ENCODE results near the gene OGG1.
A peak's percentile ranks its signal among the peaks of the same experiment; 100 is the strongest.
"Not testable (repeated sequence)": the region's sequence is repeated elsewhere in the genome, so short reads cannot be mapped to it uniquely, and the experiment has no call there.

OGG1 gene

DNA sequence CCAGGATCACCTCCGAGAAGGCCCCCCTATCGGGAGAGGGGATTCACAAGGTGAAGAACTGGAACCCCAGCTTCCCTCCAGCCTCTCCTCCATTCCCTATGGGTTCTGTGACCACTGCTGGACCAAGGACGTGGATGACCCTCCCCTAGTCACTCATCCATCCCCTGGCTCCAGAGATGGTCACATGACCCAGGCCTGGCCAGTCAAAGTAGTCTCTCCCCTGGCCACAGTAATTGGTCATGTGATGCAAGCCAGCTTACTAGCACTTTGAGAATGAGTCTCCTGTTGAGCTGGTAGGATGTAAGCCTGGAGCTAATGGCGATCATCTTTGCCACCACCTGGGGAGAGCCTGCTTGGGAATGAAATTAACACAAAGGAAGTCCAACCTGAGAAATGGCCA, 16.1 kb downstream of the OGG1 start:
- DNase-seq (ENCODE audit: low spot score): no peak

DNA sequence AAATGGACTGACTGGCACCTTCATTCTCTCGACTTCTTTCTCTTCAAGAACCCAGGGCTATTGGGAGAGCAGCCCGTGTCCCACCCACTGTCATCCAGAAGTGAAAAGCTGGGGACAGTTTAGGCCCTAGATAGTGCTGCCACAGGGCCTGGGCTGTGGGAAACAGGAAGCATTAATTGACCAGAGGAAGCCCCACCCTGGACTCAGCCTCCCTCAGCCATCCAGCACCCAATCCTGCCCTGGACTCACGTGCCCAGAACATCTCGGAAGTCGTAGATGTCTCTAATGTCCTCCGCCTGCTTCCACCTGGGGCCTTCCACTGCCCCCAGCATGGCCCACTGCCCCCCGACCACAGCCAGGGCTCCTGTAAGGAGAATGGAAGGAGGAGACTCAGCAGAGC, 17.7 kb downstream of the OGG1 start:
- DNase-seq (ENCODE audit: low spot score): no peak

DNA sequence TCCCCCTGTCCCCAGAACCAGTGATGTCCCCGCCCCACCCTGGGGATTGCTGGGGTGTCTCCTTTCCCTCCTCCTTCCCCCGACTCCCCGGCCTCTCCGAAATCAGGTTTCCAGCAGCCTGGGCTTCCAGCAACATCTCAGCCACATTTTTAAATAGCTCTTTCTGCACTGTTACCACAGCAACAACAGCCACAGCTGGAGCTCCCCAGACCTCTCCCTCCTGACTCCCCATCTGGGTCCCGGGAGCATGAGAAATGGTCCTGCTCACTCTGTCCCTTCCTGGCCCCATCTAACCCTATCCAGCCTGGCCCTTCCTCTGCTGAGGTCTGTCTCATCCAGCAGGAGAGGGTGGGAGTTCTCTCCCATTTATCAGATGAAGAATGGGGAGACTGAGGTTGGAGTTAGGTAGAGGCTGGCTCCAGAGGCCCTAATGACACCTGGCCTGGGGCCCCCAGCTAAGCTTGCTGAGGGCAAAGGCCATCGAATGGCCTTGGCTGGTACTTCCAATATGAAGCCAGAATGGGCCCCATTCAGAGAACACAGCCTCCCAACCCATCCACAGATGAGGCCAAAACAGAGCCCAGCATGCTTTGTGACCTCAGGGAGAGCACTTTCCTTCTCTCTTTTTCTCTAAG, 18.5 kb downstream of the OGG1 start:
- peak; percentile 37 for DNase-seq (ENCODE audit: low spot score)

DNA sequence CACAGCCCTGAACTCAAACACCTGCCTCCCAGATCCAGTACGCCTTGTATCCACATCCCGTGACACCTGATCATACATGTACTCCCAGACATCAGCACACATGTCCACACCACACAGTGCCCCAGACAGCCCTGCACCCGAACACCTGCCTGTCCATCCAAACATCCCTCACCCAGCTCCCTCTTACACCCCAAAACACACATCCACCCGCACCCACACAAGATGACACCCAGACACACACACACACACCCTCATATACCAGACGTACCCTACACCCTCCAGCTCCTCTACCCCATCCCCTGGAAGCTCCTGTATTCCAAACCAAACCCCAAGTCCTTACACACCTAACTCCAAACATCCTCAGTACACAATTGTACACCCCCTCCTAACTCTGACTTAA, 19.3 kb downstream of the OGG1 start:
- DNase-seq (ENCODE audit: low spot score): no peak

DNA sequence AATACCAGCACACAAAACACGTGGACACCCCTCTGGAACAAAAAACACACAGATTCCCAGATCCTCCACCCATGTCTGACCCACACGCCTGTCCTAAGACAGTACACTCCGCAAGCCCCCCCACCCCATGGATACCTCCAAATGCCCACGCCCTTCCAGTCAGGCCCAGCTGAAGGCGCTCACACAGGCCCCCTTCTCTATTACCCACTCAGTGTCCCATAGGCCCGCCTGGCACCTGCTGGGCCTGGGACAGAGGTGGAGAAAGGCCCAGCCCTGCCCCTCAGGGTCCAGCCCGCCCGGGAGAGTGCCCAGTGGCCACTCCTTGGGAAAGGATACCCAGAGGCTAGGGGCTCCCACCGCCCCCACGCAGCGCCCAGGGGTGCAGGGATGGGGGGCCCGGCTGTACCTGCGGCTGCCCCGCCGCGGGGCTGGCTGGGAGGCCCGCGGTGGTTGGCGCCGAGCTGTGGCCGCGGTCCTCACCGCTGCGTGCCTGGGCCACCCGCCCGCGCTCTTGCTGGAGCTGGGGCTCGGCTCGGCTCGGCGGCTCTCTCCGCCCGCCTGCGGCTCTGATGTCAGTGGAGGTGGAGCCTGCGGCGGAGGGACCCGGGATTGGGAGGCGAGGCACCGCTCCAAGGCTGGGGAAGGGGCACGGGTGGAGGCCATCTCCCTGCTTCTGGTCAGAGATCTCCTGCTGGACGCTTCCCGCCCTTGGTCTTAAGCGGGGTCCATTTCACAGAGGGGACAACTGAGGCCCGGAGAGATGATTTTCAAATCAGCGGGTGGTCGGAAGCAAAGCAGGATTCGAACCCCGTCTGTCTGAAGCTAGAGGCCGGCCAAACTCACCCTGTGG, 19.9 kb downstream of the OGG1 start, which contains the start of gene CAMK1:
Gene CAMK1 (minus strand): TSS at position 522 of the 850 bp plus-strand sequence. CDS start 2,198 bp downstream, outside the sequence.
- DNase-seq (ENCODE audit: low spot score): peak; percentile 92

DNA sequence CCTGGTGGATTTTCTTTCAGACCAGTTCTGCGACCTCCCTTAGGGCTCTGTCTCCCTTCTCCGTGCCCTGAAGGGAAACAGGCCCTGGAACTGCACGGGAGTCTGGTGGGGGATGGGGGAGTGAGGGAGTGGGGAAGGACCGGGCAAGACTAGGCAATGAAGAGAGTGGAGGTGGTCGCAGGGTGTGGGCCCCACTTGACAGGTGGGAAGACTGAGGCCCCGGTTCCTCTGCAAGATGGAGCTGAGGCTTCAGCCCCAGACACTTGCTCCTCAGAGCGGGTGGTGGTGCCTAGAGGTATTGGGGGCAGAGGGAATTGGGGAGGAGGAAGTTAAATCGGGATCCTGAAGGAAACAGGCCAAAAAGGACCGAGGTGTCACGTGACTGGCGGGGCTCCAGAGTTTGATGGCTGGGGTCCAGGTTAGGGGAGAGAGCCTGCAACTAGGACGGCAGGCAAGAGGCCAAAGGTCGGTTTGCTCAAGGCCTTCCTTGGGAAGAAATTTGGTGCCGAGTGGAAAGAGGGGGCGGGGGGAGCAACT, 20.6 kb downstream of the OGG1 start:
- DNase-seq (ENCODE audit: low spot score): no peak

DNA sequence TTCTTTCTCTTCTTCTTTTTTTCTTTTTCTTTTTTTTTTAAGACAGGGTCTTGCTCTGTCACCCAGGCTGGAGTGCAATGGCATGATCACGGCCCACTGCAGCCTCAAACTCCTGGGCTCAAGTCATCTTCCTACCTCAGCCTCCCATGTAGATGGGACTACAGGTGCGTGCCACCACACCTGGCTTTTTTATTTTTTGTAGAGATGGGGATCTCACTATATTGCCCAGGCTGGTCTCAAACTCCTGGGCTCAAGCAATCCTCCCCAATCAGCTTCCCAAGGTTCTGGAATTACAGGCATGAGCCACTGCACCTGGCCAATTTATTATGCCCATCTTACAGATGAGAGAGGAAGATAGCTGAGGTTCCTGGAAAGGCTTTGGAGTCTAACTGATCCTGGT, 21.3 kb downstream of the OGG1 start:
- DNase-seq (ENCODE audit: low spot score): not testable (repeated sequence)

DNA sequence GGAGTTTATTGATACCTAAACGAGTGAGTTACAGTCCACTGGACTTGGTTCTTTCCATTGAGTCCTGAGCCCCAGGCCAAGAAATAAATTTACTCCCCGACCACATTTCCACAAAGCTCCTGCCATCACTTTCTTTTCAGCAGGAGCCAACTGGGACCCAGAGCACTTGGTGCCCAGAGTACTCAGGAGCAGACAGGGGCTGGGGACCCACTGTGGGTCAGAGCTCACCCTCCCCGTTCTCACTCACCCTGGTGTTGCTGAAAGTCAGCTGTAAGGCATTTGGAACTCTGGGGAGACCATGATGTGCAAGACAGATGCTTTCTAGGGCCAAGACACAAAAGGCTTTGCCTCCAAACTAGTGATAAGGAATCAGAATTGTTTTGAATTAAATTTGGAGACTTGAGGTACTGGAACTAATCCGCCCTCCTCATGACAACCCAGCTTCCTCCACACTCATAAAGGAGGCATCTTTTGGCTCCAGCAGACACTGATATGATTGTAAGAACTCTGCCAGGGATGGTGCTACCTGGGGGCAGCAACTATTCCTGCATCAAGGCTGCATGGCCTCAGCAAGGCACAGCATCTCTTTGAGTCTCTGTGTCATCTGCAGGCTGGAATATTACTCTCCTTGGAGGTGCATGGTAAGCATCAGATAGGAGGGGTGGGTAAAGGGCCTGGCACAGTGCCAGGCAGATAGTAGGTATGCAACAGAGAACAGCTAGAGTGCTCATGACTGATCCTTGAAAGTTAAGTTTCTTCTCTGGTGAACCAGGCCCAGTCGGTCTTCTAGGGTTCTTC, 27.3 kb downstream of the OGG1 start:
- DNase-seq (ENCODE audit: low spot score): no peak

DNA sequence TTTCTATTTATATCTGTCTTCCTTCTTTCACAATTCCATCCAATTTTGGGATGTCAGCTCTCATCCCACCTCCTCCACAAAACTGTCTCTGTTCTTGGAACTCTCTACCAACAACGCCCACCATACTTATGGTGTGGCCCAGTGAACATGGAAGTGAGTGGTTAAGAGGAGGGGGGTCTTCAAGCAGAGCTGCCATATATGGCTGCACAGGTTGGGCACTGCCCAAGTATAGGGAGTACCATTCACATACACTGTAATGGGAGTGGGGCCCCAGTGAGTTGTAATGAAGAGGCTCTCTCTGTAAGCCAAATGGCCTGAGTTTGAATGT, 27.9 kb downstream of the OGG1 start:
- DNase-seq (ENCODE audit: low spot score): no peak

DNA sequence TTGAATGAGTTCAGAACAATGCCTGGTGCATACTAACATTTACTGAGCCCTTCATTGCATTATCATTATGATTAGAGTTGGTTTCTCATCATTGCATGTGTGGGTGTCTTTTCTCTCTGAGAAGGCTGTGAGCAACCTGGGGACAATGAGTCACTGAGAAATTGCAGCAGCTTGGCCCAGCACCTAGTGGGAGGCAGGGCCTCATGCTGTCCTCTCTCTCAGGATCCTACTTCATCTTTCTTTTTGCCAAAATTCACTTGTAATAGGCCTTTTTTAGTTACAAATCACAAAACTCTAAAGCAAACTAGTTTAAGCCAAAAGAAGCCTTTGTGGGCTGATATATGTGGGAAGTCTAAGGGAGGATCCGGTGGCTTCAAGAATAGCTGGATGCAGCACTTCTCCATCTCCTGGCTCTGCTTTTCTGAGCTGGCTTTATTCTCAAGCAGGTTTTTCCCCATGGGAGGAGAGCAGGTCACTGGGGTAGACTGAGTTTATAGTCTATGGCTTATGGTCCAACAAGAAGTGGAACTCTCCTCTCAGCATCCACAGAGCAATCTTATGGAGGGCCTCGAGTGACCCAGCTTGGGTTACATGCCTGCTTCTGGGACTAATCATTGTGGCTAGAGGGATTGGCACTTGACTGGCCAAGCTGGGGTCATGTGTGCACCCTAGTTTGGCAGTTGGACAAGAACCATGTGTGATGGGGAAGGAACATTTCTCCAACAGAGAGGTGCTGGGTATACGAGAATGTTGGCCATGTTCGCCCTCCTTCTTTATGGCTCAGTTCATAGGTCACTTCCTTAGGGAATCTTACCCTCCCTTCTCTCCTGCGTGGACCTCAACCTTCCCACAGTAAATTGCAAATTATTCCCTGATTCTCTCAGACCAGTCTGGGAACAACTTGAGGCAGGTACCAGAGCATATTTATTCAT, 28.7 kb downstream of the OGG1 start:
- peak; percentile 62 for DNase-seq (ENCODE audit: low spot score)

DNA sequence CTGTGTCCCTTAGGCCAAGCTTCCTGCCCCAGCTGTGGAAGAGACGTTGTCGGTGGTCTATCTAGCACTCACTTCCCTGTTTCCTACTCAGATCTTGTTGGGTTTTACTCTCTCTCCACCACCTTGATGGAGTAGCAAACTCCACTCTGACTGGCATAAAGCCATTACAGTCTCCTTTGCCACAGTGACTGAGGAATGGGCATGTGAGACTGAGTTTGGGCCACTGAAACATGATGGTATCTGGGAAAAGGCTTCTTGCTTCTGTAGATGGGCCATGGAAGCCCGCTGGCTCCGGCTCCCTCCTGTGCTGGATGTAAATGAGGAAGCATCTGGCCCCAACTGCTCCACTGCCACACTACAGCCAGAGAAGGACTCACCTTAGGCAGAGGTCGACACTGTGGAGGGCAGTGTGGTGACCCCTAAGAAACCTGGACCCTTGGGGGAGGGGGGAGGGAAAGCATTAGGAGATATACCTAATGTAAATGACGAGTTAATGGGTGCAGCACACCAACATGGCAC, 29.4 kb downstream of the OGG1 start:
- DNase-seq (ENCODE audit: low spot score): no peak

DNA sequence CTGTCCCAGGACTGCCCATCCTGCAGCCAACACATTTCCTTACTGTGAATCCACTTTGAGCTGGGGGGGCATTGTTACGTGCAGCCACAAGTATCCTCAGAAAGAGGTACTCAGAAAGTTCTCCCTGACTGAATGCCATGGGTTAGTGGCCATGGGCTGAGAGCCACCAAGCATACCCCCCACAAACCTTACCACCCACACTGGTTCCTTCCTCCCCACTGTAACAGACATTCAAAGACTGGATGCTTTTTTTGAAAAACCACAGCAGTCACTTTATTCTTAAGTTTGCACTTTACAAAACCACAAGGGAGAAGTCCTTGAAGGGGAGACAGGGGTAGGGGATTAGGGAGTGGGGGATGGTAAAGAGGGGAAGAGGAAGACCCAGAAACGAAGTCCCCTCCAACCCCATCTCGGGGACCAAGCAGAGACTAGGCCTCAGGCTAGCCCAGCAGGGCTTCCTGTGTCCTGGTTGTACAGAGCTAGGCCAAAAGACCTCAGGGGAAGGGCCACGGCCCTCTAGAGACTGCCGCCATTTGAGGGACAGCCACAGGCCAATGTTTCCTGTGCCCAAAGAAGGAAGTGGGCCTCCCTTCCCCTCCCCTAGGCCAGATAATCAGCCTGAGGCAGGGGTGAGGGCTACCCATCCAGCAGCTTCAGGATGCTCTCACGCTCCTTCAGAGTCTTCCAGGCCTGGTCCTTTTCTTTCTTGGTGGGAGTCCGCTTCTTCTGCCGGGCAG, 30.1 kb downstream of the OGG1 start:
- no peak for DNase-seq (ENCODE audit: low spot score)

DNA sequence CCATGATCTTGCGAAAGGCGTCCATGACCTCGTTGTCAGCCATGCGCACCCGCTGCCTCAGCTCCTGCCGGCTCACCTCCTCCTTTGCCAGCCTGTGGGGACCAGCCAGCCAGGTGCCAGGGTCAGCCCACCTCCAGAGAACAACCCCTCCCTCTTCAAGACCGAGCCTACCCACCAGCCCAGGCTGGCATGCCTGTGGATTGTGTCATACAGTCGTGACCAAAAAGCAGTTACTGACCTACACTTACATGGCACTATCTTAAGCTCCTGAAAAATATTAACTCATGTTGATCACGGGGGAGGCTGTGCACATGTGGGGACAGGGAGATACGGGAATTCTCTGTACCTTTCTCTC, 30.7 kb downstream of the OGG1 start:
- DNase-seq (ENCODE audit: low spot score): no peak

DNA sequence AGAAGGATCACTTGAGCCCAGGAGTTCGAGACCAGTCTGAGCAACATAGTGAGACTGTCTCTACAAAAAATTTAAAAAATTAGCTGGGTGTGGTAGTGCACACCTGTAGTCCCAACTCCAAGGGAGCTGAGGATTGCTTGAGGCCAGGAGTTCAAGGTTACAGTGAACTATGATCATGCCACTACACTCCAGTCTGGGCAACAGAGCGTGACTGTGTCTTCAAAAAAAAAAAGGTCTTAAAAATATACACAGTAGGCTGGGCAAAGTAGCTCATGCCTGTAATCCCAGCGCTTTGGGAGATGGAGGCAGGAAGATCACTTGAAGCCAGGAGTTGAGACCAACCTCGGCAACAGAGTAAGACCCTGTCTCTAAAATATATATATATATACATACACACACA, 31.2 kb downstream of the OGG1 start:
- DNase-seq (ENCODE audit: low spot score): no peak

DNA sequence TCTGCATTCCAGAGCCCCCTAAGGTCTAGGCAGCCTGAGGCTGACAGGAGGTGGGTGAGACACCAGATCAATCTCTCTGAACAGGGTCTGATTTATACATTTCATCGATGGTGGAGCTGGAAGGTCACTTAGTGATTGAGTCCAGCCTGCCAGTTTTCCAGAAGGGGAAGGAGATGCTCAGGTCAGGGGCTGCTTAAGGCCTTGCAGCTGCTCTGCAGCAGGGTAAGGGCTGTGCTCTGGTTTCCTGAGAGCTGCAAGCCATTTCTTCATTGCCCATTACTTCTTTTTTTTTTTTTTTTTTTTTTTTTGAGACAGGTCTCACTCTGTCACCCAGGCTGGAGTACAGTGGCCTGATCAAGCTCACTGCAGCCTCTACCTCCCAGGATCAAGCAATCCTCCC, 31.8 kb downstream of the OGG1 start:
- no peak for DNase-seq (ENCODE audit: low spot score)

DNA sequence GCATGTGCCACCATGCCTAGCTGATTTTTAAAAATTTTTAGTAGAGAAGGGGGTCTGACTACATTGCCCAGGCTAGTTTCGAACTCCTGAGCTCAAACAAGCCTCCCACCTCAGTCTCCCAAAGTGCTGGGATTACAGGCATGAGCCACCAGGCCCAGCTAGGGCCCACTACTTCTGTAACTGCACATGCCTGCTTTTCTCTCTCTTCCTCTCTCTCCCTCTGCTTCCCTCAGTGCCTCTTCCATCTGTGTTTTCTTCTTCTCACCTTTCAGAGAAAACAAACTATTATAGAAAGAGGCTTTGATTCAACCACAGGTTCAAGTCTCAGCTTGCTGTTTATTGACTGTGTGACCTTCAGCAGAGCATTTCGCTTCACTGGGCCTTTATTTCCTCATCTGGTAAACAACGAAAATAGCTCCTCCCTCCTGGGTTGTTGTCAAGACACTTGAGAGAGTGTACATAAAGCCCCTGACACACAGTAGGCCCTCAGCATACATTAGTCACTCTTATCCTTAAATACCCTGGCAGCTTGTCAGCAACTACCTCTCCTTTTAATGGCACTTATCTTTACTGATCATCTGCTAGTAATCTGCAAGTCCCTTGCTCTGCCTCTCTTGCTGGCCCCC, 32.3 kb downstream of the OGG1 start:
- DNase-seq (ENCODE audit: low spot score): no peak

DNA sequence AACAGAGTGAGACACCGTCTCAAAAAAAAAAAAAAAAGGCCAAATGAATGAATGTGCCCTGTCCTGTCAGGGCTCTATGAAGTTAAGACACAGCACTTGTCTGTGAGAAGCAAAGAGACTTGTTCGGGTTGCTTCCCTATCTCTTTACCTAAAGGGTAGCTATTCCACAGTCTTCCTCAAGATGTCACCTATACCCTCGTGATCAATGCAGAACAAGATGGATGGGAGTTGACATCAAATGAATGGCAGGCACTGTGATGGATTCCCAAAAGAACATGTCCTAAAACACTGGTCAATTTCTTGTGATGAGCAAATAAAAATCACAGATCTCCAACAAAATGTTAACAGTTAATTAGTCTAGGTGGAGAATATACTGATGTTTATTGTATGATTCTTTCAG, 33.0 kb downstream of the OGG1 start:
- DNase-seq (ENCODE audit: low spot score): no peak

DNA sequence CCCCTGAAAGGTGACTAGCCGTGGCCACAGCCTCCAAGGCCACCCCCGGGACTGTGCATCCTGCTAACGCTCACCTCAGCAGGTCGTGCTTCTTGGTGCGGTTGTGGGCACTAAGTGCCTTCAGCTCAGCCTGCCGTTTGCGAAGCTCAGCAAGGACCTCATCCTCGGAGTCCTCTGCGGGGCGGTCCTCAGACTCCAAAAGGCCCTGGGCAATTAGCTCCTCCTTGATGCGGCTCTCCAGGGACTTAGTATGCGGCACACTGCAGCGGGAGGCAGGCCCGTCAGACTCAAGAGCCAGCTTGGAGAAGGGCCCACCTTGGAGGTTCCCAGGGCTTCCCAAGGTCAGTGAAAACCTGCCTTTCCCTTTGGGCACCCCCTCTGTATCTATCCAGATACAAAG, 34.2 kb downstream of the OGG1 start:
- no peak for DNase-seq (ENCODE audit: low spot score)

DNA sequence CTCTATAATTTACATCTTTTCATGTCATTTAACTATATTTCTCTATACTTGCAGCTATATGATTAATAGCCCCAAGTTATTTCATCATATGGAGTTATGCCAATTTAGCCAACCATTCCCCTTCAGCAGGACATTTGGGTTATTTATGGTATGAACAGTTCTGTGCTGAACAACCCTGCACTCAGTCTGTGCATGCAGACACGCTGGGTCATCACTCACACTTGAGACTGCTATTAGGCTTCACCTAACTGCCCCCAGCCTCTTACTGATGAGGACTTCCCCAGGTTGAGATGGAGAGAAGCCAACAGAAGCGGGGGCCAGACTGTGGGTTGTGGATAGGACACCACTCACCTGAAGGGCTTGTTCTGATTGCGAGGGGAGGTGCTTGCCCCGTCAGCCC, 35.2 kb downstream of the OGG1 start:
- no peak for DNase-seq (ENCODE audit: low spot score)

DNA sequence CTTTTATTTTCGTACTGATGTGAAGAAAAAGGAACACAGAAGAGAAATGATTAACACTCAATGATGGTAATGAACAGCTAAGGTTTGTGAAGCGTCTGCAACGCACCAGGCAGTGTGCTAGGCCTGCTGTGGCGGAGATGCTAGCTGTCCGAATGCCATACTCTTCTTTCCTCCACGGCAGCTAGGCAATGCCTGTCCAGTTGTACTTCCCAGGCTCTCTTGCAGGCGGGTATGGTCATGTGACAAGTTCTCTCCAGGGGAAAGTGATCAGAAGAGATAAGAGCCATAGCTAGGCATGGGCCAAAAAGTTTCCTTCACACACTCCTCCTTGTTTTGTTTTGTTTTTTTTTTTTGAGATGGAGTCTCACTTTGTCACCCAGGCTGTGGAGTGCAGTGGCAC, 35.9 kb downstream of the OGG1 start:
- DNase-seq (ENCODE audit: low spot score): no peak
